Keratinocyte (primary cell): ENCODE results near the gene PGPEP1. TPM values are rescaled to one million over a fixed set of nuclear protein-coding genes. Genes with fewer than 3 reads are reported as not detected.
A peak's percentile ranks its signal among the peaks of the same experiment; 100 is the strongest.

Source experiments
- DNase-seq: peaks from one replicate; pipeline ENCODE4 v3.0.0-alpha.2; 2011; ENCODE audit warnings: low read depth, missing footprints, low spot score
- FAIRE-seq: peaks from 2 replicates; lab custom pipeline; 2011; peaks lifted over from hg19 to GRCh38; lab: Jason Lieb, UNC
- H2AFZ ChIP-seq: 2 replicates; pipeline ENCODE4 v1.6.0; 2012; ENCODE audit warnings: low read length, control low read depth, inconsistent platforms; ENCODE audit not compliant: control insufficient read depth
- H3K27ac ChIP-seq: 2 replicates; pipeline ENCODE4 v1.5.1; 2011; ENCODE audit warnings: low read length; ENCODE audit not compliant: control insufficient read depth, insufficient read depth
- H3K27me3 ChIP-seq: 3 replicates; pipeline ENCODE4 v1.6.0; 2011; ENCODE audit warnings: low read length; ENCODE audit not compliant: control insufficient read depth, insufficient read depth; ENCODE audit errors: extremely low read depth
- H3K36me3 ChIP-seq, 2 experiments: 2 replicates in 1 of 2; 3 replicates in 1 of 2; pipeline ENCODE4 v1.5.1; 2011; ENCODE audit warnings: low read length in 2 of 2, mild to moderate bottlenecking in 1 of 2; ENCODE audit not compliant: control insufficient read depth in 2 of 2, insufficient read depth in 2 of 2; ENCODE audit errors: extremely low read depth in 1 of 2
- H3K4me1 ChIP-seq: 3 replicates; pipeline ENCODE4 v1.5.1; 2011; ENCODE audit warnings: low read length; ENCODE audit not compliant: control insufficient read depth, insufficient read depth; ENCODE audit errors: extremely low read depth
- H3K4me2 ChIP-seq: 3 replicates; pipeline ENCODE4 v1.6.0; 2011; ENCODE audit warnings: low read depth, low read length; ENCODE audit not compliant: control insufficient read depth, insufficient read depth; ENCODE audit errors: extremely low read depth
- H3K4me3 ChIP-seq, 3 experiments: fragments of 200-600 bp in 1 of 3; sonication (generic) in 1 of 3; 2 replicates in 2 of 3; 3 replicates in 1 of 3; pipeline ENCODE4 v1.5.1; 2011 to 2016; ENCODE audit warnings: low read length in 3 of 3, mild to moderate bottlenecking in 3 of 3, control low read depth in 2 of 3, inconsistent platforms in 1 of 3, low read depth in 1 of 3, mixed read lengths in 1 of 3, mixed run types in 1 of 3, moderate library complexity in 1 of 3; ENCODE audit not compliant: control insufficient read depth in 2 of 3, insufficient read depth in 2 of 3; ENCODE audit errors: extremely low read depth in 1 of 3
- H3K79me2 ChIP-seq: 2 replicates; pipeline ENCODE4 v1.6.0; 2012; ENCODE audit warnings: low read length; ENCODE audit not compliant: control insufficient read depth, insufficient read depth
- H3K9ac ChIP-seq: 3 replicates; pipeline ENCODE4 v1.6.0; 2011; ENCODE audit warnings: low read length; ENCODE audit not compliant: control insufficient read depth, insufficient read depth; ENCODE audit errors: extremely low read depth
- H3K9me1 ChIP-seq: 3 replicates; pipeline ENCODE4 v1.6.0; 2011; ENCODE audit warnings: low read length; ENCODE audit not compliant: control insufficient read depth, insufficient read depth; ENCODE audit errors: extremely low read depth
- H3K9me3 ChIP-seq: 2 replicates; pipeline ENCODE4 v1.5.1; 2012; ENCODE audit warnings: low read depth, low read length; ENCODE audit not compliant: control insufficient read depth
- H4K20me1 ChIP-seq: 3 replicates; pipeline ENCODE4 v1.6.0; 2011; ENCODE audit warnings: low read length; ENCODE audit not compliant: control insufficient read depth, insufficient read depth; ENCODE audit errors: extremely low read depth
- EZH2 ChIP-seq: IDR thresholded peaks from one replicate; pipeline ENCODE4 v1.6.1; 2012; ENCODE audit warnings: inconsistent platforms, mild to moderate bottlenecking, low read length, moderate library complexity
- dilution Hi-C: fragments of 300-500 bp; cut with MboI; formaldehyde crosslinking; loops from one replicate; pipeline ENCODE4 v1.7.0; 2020; ENCODE audit warnings: low sequenced_read_pairs; ENCODE audit not compliant: extremely low pct_ligation_motif_present
- polyA plus RNA-seq, 5 experiments: library from polyadenylated mRNA; depleted of rRNA in 3 of 5; stranded (reverse) in 3 of 5; stranded (forward) in 1 of 5; unstranded in 1 of 5; fragments of >200 nt; gene quantifications; 1 replicate in 1 of 5; 2 replicates in 3 of 5; 3 replicates in 1 of 5; pipeline versions ENCODE4 v1.2.1 to v1.2.3, GENCODE V29; 2011 to 2012; ENCODE audit warnings: missing spikeins in 2 of 5, low read depth in 1 of 5, low replicate concordance in 1 of 5
- TF ChIP-seq, protein P1 (sequence below), 3 experiments: IDR thresholded peaks in 1 of 3; conservative IDR thresholded peaks in 1 of 3; optimal IDR thresholded peaks in 1 of 3; 2 replicates in 2 of 3; 3 replicates in 1 of 3; pipeline versions ENCODE3 to v1.5.1; 2011; ENCODE audit warnings: low read length in 3 of 3, mild to moderate bottlenecking in 3 of 3, moderate library complexity in 2 of 3, control low read depth in 1 of 3, inconsistent platforms in 1 of 3; ENCODE audit not compliant: insufficient read depth in 2 of 3; ENCODE audit errors: extremely low read depth in 1 of 3

Gene PGPEP1
- polyA plus RNA-seq, 1 donor (not counting 4 experiments of a cell fraction or from before 2014, with no cell fraction given) = 5.6 TPM

DNA sequence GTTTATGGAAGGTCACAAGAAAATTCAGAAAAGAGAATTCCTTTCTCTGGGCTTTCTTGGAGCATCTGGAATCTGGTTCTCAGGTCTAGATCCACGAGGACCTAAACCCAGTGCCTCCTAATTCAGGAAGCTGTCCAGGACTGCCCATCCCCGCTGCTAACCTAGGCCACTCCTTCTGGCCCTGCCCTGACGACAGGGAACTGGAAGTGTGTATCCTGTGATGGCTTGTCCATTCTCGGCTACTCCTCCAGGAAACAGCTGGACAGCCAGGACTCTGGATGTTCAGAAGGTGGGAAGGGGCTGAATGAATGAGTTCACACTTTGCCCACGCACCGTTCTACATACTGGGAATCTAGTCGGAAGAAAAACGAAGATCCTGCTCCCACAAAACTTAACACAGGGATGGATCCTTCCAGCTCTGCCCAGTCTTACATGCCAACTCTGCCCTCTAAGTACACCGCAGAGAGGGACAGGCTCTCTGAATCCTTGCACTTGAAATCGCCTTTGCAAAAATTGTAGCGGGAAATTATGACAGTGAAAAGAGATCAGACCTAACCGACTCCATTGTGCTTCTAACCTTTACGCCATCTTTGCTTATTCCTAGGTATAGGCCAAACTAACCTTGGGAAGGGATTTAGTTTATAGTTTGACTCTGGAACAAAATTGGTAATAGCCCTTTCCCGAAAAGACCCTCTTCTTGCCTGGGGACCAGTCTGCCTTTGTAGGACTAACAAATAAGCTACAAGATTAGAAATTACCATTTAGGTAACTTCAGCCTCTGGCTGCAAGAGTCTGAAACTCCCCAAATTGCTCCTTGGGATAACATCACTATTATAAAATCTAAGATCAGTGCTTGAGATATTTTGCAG, 19.3 kb upstream of the PGPEP1 start:
- Histone ChIP-seq H3K9ac (no peak overlapping the region), H3K27ac (no peak overlapping the region), H3K36me3 (peaks cover 2 to 11% of the 10 kb centered on the region in 2 experiments), H3K9me3 (no peaks in the 10 kb centered on the region), H4K20me1 (no peaks in the 10 kb centered on the region), H2AFZ (no peak overlapping the region), H3K4me3 (peak overlapping the region in 1 of 3 experiments; percentile 96), H3K4me2 (peak overlapping the region; percentile 99), H3K4me1 (peaks cover 18% of the 10 kb centered on the region), H3K9me1 (no peaks in the 10 kb centered on the region), H3K79me2 (peaks cover 48% of the 10 kb centered on the region), H3K27me3 (no peaks in the 10 kb centered on the region)
- dilution Hi-C loops = no loop called here
- DNase-seq (no peak), FAIRE-seq (no peak)
- no peak for TF ChIP-seq EZH2
- TF ChIP-seq, protein P1, sequence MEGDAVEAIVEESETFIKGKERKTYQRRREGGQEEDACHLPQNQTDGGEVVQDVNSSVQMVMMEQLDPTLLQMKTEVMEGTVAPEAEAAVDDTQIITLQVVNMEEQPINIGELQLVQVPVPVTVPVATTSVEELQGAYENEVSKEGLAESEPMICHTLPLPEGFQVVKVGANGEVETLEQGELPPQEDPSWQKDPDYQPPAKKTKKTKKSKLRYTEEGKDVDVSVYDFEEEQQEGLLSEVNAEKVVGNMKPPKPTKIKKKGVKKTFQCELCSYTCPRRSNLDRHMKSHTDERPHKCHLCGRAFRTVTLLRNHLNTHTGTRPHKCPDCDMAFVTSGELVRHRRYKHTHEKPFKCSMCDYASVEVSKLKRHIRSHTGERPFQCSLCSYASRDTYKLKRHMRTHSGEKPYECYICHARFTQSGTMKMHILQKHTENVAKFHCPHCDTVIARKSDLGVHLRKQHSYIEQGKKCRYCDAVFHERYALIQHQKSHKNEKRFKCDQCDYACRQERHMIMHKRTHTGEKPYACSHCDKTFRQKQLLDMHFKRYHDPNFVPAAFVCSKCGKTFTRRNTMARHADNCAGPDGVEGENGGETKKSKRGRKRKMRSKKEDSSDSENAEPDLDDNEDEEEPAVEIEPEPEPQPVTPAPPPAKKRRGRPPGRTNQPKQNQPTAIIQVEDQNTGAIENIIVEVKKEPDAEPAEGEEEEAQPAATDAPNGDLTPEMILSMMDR (optimal IDR thresholded peaks at IDR 0.05 in 1 of 3, IDR thresholded peaks at IDR 0.05 in 1 of 3, conservative IDR thresholded peaks at IDR 0.05 in 1 of 3; ENCODE audit: extremely low read depth in 1 of 3, insufficient read depth in 2 of 3, low read length in 3 of 3) = no peak

DNA sequence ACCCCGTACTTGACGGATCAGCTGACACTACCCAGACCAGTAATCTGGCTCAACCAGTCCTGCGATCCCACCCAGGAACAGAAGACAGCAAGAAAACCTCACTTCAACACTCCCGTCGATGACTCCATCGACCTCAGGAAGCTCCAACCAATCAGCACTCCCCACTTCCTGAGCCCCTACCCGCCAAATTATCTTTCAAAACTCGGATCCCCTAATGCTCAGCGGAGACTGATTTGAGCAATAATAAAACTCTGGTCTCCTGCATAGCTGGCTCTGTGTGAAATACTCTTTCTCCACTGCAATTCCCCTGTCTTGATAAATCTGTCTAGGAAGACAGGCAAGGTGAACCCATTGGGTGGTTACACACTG, 18.7 kb upstream of the PGPEP1 start:
- DNase-seq = no peak
- TF ChIP-seq EZH2 = no peak
- TF ChIP-seq, protein P1 (optimal IDR thresholded peaks at IDR 0.05 in 1 of 3, IDR thresholded peaks at IDR 0.05 in 1 of 3, conservative IDR thresholded peaks at IDR 0.05 in 1 of 3; ENCODE audit: extremely low read depth in 1 of 3, insufficient read depth in 2 of 3, low read length in 3 of 3) = no peak
- H3K79me2 ChIP-seq = peaks cover 45% of the 10 kb centered on the region
- peak overlapping the region; percentile 85 to 96 (median 94) for H3K4me3 ChIP-seq
- peaks cover 18% of the 10 kb centered on the region for H3K4me1 ChIP-seq
- H3K27me3 ChIP-seq = no peaks in the 10 kb centered on the region
- H2AFZ ChIP-seq = no peak overlapping the region
- peaks cover 2 to 11% of the 10 kb centered on the region in 2 experiments for H3K36me3 ChIP-seq
- H3K4me2 ChIP-seq = peak overlapping the region; percentile 99
- H3K27ac ChIP-seq = peak overlapping the region; percentile 83
- FAIRE-seq = no peak
- H3K9me1 ChIP-seq = no peaks in the 10 kb centered on the region
- no peaks in the 10 kb centered on the region for H4K20me1 ChIP-seq
- dilution Hi-C loops = no loop called here
- no peaks in the 10 kb centered on the region for H3K9me3 ChIP-seq
- peak overlapping the region; percentile 95 for H3K9ac ChIP-seq
